ENCODE measurements around the gene SERP2. TPM values are rescaled to one million over a fixed set of nuclear protein-coding genes. Genes with fewer than 3 reads are reported as not detected.
A peak's percentile ranks its signal among the peaks of the same experiment; 100 is the strongest.

SERP2 gene
- total RNA-seq, 1 donor = 9.5 TPM

- no peak for DNase-seq (ENCODE audit: low read depth)
- no peak for TF ChIP-seq CTCF (IDR thresholded peaks at IDR 0.05; ENCODE audit: insufficient read depth, low read length)
- peak overlapping the region; percentile 69 for H3K4me3 ChIP-seq (ENCODE audit: low read depth, low read length)
These were observed 60.5 kb downstream of the SERP2 start for GRCh38 chr13:44433863-44434765.

GRCh38 chr13:44434766-44435141 is 61.1 kb downstream of the SERP2 start:
- peak overlapping the region; percentile 69 for H3K4me3 ChIP-seq (ENCODE audit: low read depth, low read length)
- no peak for TF ChIP-seq CTCF (IDR thresholded peaks at IDR 0.05; ENCODE audit: insufficient read depth, low read length)
- DNase-seq (ENCODE audit: low read depth) = no peak

- TF ChIP-seq CTCF (IDR thresholded peaks at IDR 0.05; ENCODE audit: insufficient read depth, low read length) = no peak
- DNase-seq (ENCODE audit: low read depth) = peak; percentile 99
These were observed 61.7 kb downstream of the SERP2 start for GRCh38 chr13:44435142-44435918.

GRCh38 chr13:44435919-44436510 is 62.4 kb downstream of the SERP2 start:
- peak overlapping the region; percentile 84 for H3K4me3 ChIP-seq (ENCODE audit: low read depth, low read length)
- DNase-seq (ENCODE audit: low read depth) = no peak
- no peak for TF ChIP-seq CTCF (IDR thresholded peaks at IDR 0.05; ENCODE audit: insufficient read depth, low read length)

More at GRCh38 chr13:44435142-44435918, 61.7 kb downstream of the SERP2 start:
- peak overlapping the region; percentile 84 for H3K4me3 ChIP-seq (ENCODE audit: low read depth, low read length)

GRCh38 chr13:44436589-44437337 is 63.1 kb downstream of the SERP2 start:
- DNase-seq (ENCODE audit: low read depth) = peak; percentile 92
- peak overlapping the region; percentile 84 for H3K4me3 ChIP-seq (ENCODE audit: low read depth, low read length)
- TF ChIP-seq CTCF (IDR thresholded peaks at IDR 0.05; ENCODE audit: insufficient read depth, low read length) = no peak

Data from fibroblast of the aortic adventitia (primary cell).